ENCODE data around the gene RNF180. TPM values are rescaled to one million over a fixed set of nuclear protein-coding genes. Genes with fewer than 3 reads are reported as not detected.

The RNF180 gene
- total RNA-seq: 5.0 and 7.3 TPM in 2 replicates
- long read RNA-seq, full-length matches to known transcripts: 7 of 16 reads
- long read RNA-seq, partial matches to known transcripts: 8 of 16 reads
- long read RNA-seq, other reads (novel, unspliced or antisense): 1 of 16 reads

GRCh38 chr5:64165500-64166200 lies at the start of gene RNF180:
TSS of gene RNF180 (plus strand) at chr5:64165843. CDS start at chr5:64200808, 34,965 bp downstream.
- TF ChIP-seq CTCF (conservative IDR thresholded peaks at IDR 0.05): no peak
- peak within 1 kb of the TSS; percentile 85 for H3K27ac Mint-ChIP-seq (ENCODE audit: unreplicated experiment)
- no peaks in the 10 kb centered on the region for H3K9me3 Mint-ChIP-seq
- peak; percentile 46 for DNase-seq (ENCODE audit: low read depth, low spot score)
- H3K27me3 Mint-ChIP-seq (ENCODE audit: low read depth): peaks cover 37% of the 10 kb centered on the region
- H3K36me3 Mint-ChIP-seq (ENCODE audit: low read depth): no peaks in the 10 kb centered on the region
- peaks cover 5% of the 10 kb centered on the region for H3K4me1 Mint-ChIP-seq
- H3K4me3 Mint-ChIP-seq: peak within 1 kb of the TSS; percentile 90

- H3K4me3 Mint-ChIP-seq: no peak overlapping the region
- H3K27me3 Mint-ChIP-seq (ENCODE audit: low read depth): peaks cover 3% of the 10 kb centered on the region
- no peak for DNase-seq (ENCODE audit: low read depth, low spot score)
- H3K9me3 Mint-ChIP-seq: no peaks in the 10 kb centered on the region
- no peaks in the 10 kb centered on the region for H3K4me1 Mint-ChIP-seq
- H3K27ac Mint-ChIP-seq (ENCODE audit: unreplicated experiment): no peak overlapping the region
- no peak for TF ChIP-seq CTCF (conservative IDR thresholded peaks at IDR 0.05)
- H3K36me3 Mint-ChIP-seq (ENCODE audit: low read depth): no peaks in the 10 kb centered on the region
Observed at GRCh38 chr5:64125521-64125920, 40.1 kb upstream of the RNF180 start.

- no peak for TF ChIP-seq CTCF (conservative IDR thresholded peaks at IDR 0.05)
- H3K4me3 Mint-ChIP-seq: no peak overlapping the region
- H3K4me1 Mint-ChIP-seq: no peaks in the 10 kb centered on the region
- H3K9me3 Mint-ChIP-seq: no peaks in the 10 kb centered on the region
- no peak overlapping the region for H3K27ac Mint-ChIP-seq (ENCODE audit: unreplicated experiment)
- no peaks in the 10 kb centered on the region for H3K36me3 Mint-ChIP-seq (ENCODE audit: low read depth)
- no peak for DNase-seq (ENCODE audit: low read depth, low spot score)
- H3K27me3 Mint-ChIP-seq (ENCODE audit: low read depth): peaks cover 3% of the 10 kb centered on the region
Observed at GRCh38 chr5:64126202-64126741, 39.4 kb upstream of the RNF180 start.

- H3K36me3 Mint-ChIP-seq (ENCODE audit: low read depth): no peaks in the 10 kb centered on the region
- H3K4me1 Mint-ChIP-seq: no peaks in the 10 kb centered on the region
- no peak for TF ChIP-seq CTCF (conservative IDR thresholded peaks at IDR 0.05)
- no peak overlapping the region for H3K4me3 Mint-ChIP-seq
- no peak overlapping the region for H3K27ac Mint-ChIP-seq (ENCODE audit: unreplicated experiment)
- H3K27me3 Mint-ChIP-seq (ENCODE audit: low read depth): peaks cover 7% of the 10 kb centered on the region
- H3K9me3 Mint-ChIP-seq: peaks cover under 1% of the 10 kb centered on the region
- no peak for DNase-seq (ENCODE audit: low read depth, low spot score)
Observed at GRCh38 chr5:64140018-64140417, 25.6 kb upstream of the RNF180 start.

GRCh38 chr5:64144425-64145215 lies 21.0 kb upstream of the RNF180 start:
- Mint-ChIP-seq H3K4me1 (no peaks in the 10 kb centered on the region), H3K27me3 (ENCODE audit: low read depth) (peaks cover 7% of the 10 kb centered on the region), H3K27ac (ENCODE audit: unreplicated experiment) (no peak overlapping the region), H3K4me3 (no peak overlapping the region), H3K9me3 (no peaks in the 10 kb centered on the region), H3K36me3 (ENCODE audit: low read depth) (no peaks in the 10 kb centered on the region)
- DNase-seq (ENCODE audit: low read depth, low spot score): no peak
- no peak for TF ChIP-seq CTCF (conservative IDR thresholded peaks at IDR 0.05)

Data from neural crest cell (in vitro differentiated cells).